ENCODE data around the gene TEX29.

The TEX29 gene

DNA sequence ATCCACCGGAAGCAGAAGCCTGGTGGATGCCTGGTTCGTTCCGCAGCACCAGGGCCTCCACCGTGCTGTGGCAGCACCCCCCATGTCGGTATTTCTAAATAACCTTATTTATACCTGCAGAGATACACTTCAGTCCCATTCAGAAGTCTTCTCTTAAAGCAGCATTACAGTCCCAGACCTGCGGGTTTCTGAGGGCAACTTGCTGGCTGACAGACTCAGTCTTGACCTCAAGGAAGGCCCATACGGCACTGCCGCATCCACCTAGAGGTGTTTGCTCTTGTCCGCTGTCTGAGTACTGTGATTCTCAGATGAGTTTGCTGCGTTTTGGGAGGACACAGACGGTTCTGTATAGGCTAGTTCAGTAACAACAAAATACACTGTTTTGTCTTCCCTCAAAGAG lies 16.9 kb upstream of the TEX29 start:
- TF ChIP-seq, protein P1, sequence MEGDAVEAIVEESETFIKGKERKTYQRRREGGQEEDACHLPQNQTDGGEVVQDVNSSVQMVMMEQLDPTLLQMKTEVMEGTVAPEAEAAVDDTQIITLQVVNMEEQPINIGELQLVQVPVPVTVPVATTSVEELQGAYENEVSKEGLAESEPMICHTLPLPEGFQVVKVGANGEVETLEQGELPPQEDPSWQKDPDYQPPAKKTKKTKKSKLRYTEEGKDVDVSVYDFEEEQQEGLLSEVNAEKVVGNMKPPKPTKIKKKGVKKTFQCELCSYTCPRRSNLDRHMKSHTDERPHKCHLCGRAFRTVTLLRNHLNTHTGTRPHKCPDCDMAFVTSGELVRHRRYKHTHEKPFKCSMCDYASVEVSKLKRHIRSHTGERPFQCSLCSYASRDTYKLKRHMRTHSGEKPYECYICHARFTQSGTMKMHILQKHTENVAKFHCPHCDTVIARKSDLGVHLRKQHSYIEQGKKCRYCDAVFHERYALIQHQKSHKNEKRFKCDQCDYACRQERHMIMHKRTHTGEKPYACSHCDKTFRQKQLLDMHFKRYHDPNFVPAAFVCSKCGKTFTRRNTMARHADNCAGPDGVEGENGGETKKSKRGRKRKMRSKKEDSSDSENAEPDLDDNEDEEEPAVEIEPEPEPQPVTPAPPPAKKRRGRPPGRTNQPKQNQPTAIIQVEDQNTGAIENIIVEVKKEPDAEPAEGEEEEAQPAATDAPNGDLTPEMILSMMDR (IDR thresholded peaks at IDR 0.05; ENCODE audit: extremely low read depth, missing control alignments), result no peak
- DNase-seq (ENCODE audit: low spot score), result no peak

DNA sequence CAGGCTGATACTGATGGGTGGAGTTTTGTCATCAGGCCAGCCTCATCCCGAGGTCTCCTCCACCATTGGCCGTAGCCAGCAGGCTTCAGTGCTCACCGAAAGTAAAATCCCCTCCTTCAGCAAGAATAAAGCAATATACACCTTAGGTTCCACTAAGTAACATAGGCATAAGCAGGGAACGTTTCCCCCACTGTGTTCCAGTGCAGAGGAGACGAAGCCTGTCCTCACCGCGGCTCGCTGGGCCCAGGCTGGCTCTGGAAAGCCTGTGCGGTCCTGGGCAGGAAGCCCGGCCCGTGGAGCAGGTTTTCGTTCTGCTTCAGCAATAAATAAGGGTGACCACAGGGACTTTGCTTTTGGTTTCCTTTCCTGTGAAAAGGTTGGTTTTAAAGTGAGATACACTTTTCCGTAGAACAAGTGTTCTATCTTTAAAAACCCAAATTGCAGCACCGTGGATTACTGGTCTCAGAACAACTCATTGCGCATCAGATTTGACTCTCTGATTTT lies 16.3 kb upstream of the TEX29 start:
- TF ChIP-seq, protein P1 (IDR thresholded peaks at IDR 0.05; ENCODE audit: extremely low read depth, missing control alignments), result no peak
- DNase-seq (ENCODE audit: low spot score), result no peak

DNA sequence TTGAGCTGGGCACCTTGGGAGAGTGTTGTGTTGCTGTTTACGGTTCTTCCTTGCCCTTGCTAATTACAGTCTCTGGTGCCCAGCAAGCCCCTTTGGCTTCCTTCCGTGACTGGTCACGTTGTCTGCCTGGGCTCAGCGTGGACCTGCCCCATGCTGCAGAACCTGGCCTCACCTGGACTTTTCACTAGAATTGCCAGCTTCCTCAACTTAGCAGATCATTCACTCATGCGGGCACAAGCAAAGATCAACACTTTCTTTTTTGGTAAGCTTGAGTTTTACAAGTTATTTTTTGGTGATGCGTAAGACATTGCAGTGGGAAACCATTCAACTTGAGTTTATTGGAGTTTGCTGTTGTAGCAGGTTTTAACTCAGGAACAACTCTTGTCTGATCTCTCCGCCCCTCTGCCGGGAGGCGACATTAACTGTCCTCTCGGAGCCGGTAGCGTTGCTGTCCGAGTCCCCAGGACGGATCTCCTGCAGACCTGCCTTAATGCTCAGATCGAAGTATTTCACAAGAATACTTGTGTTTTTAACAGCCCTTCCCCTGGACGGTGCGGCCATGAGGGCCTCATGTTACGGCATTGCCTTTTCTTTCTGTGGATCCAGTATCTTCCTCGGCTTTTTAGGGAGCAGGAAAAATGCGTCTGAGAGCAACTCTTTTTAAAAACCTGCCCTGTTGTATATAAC lies 15.7 kb upstream of the TEX29 start:
- no peak for DNase-seq (ENCODE audit: low spot score)
- TF ChIP-seq, protein P1 (IDR thresholded peaks at IDR 0.05; ENCODE audit: extremely low read depth, missing control alignments), result no peak

DNA sequence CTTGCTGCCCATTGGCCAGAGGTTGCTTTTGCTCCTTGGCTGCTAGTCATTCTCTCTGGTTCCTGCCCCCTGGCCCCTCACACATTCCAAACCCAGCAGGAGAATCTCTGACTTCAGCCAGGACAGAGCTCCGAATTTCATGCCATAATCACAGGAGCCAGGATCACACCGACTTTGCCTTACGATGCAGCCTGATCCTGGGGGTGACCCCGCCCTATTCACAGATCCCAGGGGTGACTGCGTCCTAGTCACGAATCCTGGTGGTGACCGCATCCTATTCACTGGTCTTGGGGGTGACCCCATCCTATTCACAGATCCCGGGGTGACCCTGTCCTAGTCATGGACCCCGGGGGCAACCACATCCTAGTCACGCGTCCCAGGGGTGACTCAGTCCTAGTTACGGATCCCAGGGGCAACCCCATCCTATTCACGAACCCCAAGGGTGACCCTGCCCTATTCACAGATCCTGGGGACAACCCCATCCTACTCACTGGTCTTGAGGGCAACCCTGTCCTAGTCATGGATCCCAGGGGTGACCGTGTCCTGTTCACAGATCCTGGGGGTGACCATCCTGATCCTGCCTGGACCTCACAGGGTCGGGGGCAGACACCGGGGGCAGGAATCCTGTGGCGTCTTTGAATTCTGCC lies 7.4 kb upstream of the TEX29 start:
- TF ChIP-seq, protein P1 (IDR thresholded peaks at IDR 0.05; ENCODE audit: extremely low read depth, missing control alignments), result no peak
- DNase-seq (ENCODE audit: low spot score), result no peak

DNA sequence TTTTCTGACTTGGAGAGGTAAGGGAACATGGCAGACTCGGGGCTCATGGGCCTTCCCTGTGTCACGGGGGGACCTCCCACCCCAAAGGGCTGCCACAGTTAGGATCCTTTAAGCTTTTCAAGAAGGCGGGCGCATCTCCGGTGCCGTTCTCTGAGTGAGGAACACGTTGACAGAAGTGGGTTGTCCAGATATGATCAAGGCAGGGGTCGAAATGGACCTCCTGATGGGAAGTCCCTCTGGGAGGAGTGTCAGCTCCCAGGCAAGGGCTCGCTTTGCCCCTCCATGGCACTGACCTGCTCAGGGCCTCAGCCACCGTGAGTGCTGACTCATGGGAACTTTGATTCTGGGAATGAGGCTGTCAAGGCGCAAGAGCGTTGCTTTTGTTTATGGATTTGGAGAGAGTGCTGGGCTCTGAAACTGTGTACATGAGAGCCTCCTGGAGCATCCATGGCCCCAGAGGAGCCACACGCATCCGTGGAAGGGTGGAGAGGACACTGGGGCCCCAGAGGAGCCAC lies 6.5 kb upstream of the TEX29 start:
- TF ChIP-seq, protein P1 (IDR thresholded peaks at IDR 0.05; ENCODE audit: extremely low read depth, missing control alignments), result no peak
- DNase-seq (ENCODE audit: low spot score), result no peak

DNA sequence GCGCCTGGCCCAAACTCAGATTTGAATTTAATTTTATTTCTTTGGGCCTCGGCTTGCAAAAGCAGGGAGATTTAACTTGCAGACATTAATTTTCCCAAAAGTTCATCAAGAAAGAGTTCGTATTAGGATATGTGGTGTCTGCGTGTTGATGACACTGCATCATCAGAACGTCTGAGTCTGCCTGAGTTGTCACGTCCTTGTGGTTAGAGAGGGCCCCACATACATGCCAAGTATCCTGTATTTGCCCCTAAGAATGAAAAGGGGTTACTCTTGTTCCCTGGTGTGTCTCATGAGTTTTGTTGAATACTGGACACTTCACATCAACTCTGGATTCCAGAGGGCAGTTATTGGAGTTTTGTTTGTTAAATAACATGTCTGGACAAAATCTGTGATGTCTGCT lies 5.6 kb upstream of the TEX29 start:
- no peak for DNase-seq (ENCODE audit: low spot score)
- TF ChIP-seq, protein P1 (IDR thresholded peaks at IDR 0.05; ENCODE audit: extremely low read depth, missing control alignments), result no peak

DNA sequence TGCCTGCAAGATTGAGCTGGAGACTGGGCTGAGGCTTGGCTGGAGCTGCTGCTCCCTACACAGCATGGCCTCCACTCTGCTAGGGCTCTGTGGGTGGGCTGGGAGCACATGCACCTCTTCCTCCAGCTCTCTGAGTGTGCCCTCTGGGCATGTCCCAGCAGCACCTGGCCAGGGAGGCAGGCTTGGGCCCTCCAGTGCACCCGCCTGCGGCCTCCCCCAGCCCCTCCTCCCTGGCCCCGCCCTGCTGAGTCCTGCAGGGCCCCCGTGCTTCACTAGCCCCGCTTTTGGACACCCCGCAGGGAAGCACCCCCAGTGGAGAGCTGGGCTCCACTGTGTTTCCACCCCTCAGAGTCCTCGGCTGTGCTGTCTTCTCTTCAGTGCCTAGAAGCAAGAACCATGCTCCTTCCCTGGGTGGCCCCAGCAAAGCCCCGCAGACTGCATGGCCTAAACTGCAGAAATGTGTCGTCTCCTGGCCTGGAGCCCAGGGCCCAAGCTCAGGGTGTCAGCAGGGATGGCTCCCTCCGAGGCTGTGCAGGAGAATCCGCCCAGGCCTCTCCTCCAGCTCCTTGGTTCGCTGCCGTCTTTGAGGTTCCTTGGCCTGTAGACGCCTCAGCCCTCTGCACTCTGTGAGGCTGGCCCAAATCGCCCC lies 5.0 kb upstream of the TEX29 start:
- TF ChIP-seq, protein P1 (IDR thresholded peaks at IDR 0.05; ENCODE audit: extremely low read depth, missing control alignments), result no peak
- no peak for DNase-seq (ENCODE audit: low spot score)

All from GM20000 (cell line).